ENCODE results near the gene SNX21.
"Not testable (repeated sequence)": the region's sequence is repeated elsewhere in the genome, so short reads cannot be mapped to it uniquely, and the experiment has no call there.

The SNX21 gene, protein sequence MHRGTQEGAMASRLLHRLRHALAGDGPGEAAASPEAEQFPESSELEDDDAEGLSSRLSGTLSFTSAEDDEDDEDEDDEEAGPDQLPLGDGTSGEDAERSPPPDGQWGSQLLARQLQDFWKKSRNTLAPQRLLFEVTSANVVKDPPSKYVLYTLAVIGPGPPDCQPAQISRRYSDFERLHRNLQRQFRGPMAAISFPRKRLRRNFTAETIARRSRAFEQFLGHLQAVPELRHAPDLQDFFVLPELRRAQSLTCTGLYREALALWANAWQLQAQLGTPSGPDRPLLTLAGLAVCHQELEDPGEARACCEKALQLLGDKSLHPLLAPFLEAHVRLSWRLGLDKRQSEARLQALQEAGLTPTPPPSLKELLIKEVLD

DNA sequence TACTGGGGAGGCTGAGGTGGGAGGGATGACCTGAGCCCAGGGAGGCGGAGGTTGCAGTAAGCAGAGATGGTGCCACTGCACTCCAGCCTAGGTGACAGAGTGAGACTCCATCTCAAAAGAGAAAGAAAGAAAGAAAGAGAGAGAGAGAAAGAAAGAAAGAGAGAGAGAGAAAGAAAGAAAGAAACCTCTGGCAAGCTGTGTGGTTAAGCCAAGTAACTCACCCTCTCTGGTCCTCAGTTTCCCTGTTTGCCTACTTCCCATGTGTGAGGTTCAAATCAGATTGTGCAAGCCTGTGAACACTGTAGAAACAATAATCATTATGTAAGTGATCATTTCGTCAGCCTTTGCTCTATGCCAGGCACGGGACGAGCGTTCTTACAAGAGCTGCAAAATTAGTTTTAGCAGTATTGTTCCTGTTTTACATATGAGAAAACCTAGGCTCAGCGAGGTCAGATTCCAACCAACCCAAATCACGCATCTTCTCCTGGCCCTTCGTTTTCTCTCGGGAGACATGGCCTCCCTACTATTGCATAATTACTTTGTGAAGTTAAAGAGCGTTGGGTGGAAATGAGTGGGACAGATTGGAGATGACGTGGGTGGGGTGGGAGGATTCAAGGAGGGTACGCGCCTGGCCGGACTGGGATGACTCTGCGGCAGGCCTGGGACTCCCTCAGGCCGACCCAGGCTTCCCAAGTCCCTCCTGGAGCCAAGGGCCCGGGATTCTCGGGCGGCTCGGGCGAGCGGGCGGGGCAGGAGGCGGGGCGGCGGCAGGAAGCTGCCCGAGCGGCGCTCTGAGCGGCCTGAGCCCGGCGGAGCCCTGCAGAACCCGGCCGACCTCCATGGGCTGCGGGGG, at the start of gene SNX21:
SNX21 (plus strand) TSS at position 770 of the 853 bp plus-strand sequence. CDS start 121 bp downstream, outside the sequence.
- Histone ChIP-seq H3K27me3 (peaks cover 0 to 31% (median 24%) of the 10 kb centered on the region in 11 experiments; a peak in 19 of 22 replicates), H3K4me1 (peaks cover 11 to 51% (median 16%) of the 10 kb centered on the region in 10 experiments), H3K4me3 (peak within 1 kb of the TSS; percentile 50 to 71 (median 59)), H3K9ac (peak within 1 kb of the TSS; percentile 60 to 81 (median 72)), H3K27ac (peak within 1 kb of the TSS; percentile 19 to 74 (median 57); a peak in 19 of 22 replicates), H3K36me3 (0 out of 22 replicates have a peak, but pooled peaks cover 0 to 5% (median 0%) of the 10 kb centered on the region in 11 experiments), H3K9me3 (replicated peaks in 1 of 11) (no peaks in the 10 kb centered on the region), H4K20me1 (0 out of 22 replicates have a peak, but pooled peaks cover 0 to 4% (median 0%) of the 10 kb centered on the region in 11 experiments), H3K4me2 (peak within 1 kb of the TSS; percentile 88 to 99 (median 97))
- peak in 3 of 11 experiments; percentile 33 to 67 (median 58); a peak in 4 of 22 replicates for TF ChIP-seq Cebpa-rat (IDR thresholded peaks at IDR 0.05)

DNA sequence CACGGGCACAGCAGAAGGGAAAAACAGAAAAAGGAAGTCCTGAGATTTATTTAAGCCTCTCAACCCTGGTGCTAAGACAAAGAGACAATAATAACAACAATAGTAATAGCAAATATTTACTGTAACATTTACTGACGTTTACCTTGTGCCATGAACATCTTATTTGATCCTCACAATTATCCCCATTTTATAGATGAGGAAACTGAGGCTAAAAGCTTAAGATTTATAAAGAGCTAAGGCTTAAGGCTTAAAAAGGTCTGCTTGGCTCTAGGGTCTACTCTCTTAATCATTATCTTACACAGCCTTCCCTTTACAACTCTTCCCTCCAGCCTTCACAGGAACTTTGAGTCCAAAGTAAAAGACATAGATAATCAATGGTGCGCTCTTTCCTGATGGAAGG, 45.2 kb upstream of the SNX21 start:
- H3K27ac ChIP-seq: 0 out of 22 replicates have a peak overlapping the region, but pooled peaks of 1 of the 11 experiments have one; percentile 8
- TF ChIP-seq Cebpa-rat (IDR thresholded peaks at IDR 0.05): no peak
- H3K36me3 ChIP-seq: peaks cover 0 to 2% (median 0%) of the 10 kb centered on the region in 11 experiments; a peak in 3 of 22 replicates
- H3K9me3 ChIP-seq (replicated peaks in 1 of 11): no peaks in the 10 kb centered on the region
- no peak overlapping the region; a peak in 1 of 22 replicates for H3K9ac ChIP-seq
- no peak overlapping the region for H3K4me3 ChIP-seq
- H3K4me1 ChIP-seq: peaks cover 23 to 52% (median 26%) of the 10 kb centered on the region in 10 experiments
- H3K4me2 ChIP-seq: peak overlapping the region in 2 of 11 experiments; percentile 61 to 80; a peak in 3 of 22 replicates
- no peaks in the 10 kb centered on the region for H3K27me3 ChIP-seq
- no peaks in the 10 kb centered on the region; a peak in 1 of 22 replicates for H4K20me1 ChIP-seq

DNA sequence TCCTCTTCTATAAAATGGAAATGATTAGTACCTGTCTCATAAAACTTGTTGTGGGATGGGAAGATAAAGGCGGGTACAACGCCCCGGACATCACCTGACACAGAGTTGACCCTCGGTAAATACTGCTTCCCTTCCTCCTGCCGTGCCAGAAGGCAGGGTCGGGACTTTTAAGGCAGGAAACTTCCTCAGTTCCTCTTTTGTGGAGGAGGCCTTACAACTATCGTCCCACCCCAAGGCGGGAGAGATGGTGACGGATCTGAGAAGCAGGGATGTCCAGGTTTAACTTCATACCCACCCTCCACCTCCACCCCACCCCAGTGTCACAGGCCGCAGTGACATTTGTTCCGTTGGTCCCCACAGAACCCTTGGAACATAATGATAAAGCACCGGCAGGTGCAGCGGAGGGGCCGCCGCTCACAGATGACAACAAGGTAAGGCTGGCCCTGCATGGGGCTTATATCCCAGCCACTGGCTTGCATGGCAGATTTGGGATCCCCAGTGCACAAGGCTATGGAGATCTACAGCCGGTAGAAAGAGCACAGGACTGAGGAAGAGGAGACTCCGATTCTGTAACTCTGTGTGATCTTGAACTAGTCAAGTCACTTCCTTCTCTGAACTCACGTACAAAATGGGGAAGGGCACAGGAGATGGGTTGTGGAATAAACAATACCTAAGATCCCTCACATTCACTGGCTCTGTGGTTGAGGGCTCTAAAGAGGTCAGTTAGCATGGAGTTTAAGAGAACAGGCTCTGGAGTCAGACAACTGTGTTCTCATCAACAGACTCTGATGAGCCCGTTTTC, 41.1 kb upstream of the SNX21 start:
- Histone ChIP-seq H3K27me3 (no peaks in the 10 kb centered on the region), H3K9ac (peak overlapping the region; percentile 89 to 98 (median 95)), H3K4me1 (peaks cover 11 to 36% (median 12%) of the 10 kb centered on the region in 10 experiments), H3K27ac (peak overlapping the region; percentile 86 to 98 (median 93)), H4K20me1 (peaks cover 0 to 5% (median 0%) of the 10 kb centered on the region in 11 experiments; a peak in 2 of 22 replicates), H3K9me3 (replicated peaks in 1 of 11) (no peaks in the 10 kb centered on the region), H3K4me3 (peak overlapping the region; percentile 87 to 99 (median 96)), H3K36me3 (peaks cover 34 to 40% (median 36%) of the 10 kb centered on the region in 11 experiments), H3K4me2 (peak overlapping the region; percentile 85 to 98 (median 95))
- no peak for TF ChIP-seq Cebpa-rat (IDR thresholded peaks at IDR 0.05)

DNA sequence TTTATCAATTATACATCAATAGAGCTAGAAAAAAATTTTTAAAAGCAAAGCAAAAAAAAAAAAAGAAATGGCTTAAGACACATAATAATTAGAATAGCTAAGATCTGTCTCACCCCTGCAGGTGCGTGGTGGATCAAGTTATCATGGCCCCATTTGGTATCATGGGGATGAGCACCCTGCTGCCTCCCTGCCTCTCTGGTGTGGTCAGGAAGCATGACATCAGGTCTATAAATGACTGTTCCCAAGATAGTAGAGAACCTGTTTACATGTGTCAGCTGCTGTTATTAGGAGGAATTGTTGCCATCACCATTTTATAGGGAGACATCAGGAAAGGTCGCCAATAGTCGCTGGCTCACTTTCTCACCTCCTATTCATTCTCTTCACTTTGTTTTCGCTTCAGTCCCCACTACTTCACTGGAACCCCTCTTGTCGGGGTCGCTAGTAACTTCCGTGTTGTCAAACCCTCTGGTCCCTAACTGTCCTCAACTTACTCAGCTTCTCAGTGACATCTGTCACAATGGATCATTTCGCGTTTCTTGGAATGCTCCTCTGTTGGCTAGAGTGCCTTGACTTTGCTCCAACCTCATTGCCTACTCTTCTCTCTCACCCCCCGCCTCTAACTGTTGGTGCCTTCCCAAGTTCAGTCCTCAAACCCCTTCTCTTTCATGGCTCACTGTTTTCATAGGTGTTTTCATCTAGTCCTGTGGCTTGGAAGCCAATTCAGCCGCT, 37.1 kb upstream of the SNX21 start:
- H3K4me2 ChIP-seq: no peak overlapping the region
- TF ChIP-seq Cebpa-rat (IDR thresholded peaks at IDR 0.05): no peak
- no peak overlapping the region for H3K9ac ChIP-seq
- H3K27ac ChIP-seq: no peak overlapping the region
- H3K4me1 ChIP-seq: peaks cover 11 to 23% (median 12%) of the 10 kb centered on the region in 10 experiments
- H3K9me3 ChIP-seq (replicated peaks in 1 of 11): no peaks in the 10 kb centered on the region
- no peak overlapping the region for H3K4me3 ChIP-seq
- H4K20me1 ChIP-seq: peaks cover 0 to 14% (median 0%) of the 10 kb centered on the region in 11 experiments; a peak in 6 of 22 replicates
- H3K27me3 ChIP-seq: no peaks in the 10 kb centered on the region
- H3K36me3 ChIP-seq: peaks cover 42 to 55% (median 44%) of the 10 kb centered on the region in 11 experiments

DNA sequence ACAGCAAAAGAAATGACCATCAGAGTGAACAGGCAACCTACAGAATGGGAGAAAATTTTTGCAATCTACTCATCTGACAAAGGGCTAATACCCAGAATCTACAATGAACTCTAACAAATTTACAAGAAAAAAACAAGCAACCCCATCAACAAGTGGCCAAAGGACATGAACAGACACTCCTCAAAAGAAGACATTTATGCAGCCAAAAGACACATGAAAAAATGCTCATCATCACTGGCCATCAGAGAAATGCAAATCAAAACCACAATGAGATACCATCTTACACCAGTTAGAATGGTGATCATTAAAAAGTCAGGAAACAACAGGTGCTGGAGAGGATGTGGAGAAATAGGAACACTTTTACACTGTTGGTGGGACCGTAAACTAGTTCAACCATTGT, 36.1 kb upstream of the SNX21 start:
- Histone ChIP-seq H4K20me1 (peaks cover 0 to 15% (median 0%) of the 10 kb centered on the region in 11 experiments; a peak in 6 of 22 replicates), H3K36me3 (peaks cover 52 to 65% (median 55%) of the 10 kb centered on the region in 11 experiments)
- not testable (repeated sequence) for H3K4me3 ChIP-seq

DNA sequence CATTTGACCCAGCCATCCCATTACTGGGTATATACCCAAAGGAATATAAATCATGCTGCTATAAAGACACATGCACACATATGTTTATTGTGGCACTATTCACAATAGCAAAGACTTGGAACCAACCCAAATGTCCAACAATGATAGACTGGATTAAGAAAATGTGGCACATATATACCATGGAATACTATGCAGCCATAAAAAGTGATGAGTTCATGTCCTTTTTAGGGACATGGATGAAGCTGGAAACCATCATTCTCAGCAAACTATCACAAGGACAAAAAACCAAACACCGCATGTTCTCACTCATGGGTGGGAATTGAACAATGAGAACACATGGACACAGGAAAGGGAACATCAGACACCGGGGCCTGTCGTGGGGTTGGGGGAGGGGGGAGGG, 35.6 kb upstream of the SNX21 start:
- Histone ChIP-seq H3K36me3 (peaks cover 56 to 69% (median 59%) of the 10 kb centered on the region in 11 experiments), H4K20me1 (peaks cover 0 to 15% (median 0%) of the 10 kb centered on the region in 11 experiments; a peak in 6 of 22 replicates), H3K4me1 (peaks cover 3 to 17% (median 7%) of the 10 kb centered on the region in 10 experiments)
- H3K4me3 ChIP-seq; H3K9ac ChIP-seq; H3K27me3 ChIP-seq; H3K4me2 ChIP-seq; H3K27ac ChIP-seq; H3K9me3 ChIP-seq (replicated peaks in 1 of 11): not testable (repeated sequence)

More for the DNA sequence above, 36.1 kb upstream of the SNX21 start:
- peaks cover 7 to 22% (median 11%) of the 10 kb centered on the region in 10 experiments for H3K4me1 ChIP-seq
- not testable (repeated sequence) for H3K9me3 ChIP-seq (replicated peaks in 1 of 11); H3K4me2 ChIP-seq; H3K27ac ChIP-seq; H3K9ac ChIP-seq; H3K27me3 ChIP-seq

DNA sequence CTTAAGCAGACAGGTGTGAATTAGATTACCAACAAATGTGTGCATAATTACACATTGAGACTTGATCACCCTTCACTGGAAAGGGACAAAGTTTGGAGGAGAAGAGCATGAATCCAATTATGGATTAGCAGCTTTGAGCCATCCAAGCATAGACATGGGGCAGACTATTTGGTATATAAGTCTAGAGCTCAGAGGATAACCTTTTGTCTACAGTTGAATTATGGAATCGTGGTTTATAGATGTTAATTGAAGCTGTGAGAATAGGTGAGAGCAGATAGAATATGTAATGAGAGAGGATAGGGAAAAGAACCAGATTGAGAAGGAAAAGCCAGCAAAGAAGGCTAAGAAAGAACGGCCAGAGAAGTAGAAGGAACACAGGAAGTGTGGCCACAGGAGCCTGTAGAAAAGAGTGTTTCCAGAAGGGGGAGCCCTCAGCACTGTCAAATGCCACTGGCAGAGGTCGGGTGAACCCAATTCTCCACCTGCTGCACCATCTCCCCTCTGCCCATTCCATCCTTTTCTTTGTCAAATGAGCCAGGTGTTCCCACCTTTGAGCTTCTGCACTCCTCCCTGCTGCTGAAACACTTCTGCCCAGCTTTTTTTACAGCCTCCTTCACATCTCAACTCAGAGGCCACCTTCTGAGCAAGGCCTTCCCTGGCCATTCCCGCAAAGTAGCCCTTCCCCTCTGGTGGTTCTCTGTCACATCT, 34.5 kb upstream of the SNX21 start:
- Histone ChIP-seq H3K9me3 (replicated peaks in 1 of 11) (no peaks in the 10 kb centered on the region), H3K4me1 (peaks cover 0 to 6% (median 0%) of the 10 kb centered on the region in 10 experiments; a peak in 4 of 20 replicates), H3K4me3 (no peak overlapping the region), H3K9ac (no peak overlapping the region; a peak in 1 of 22 replicates), H3K4me2 (no peak overlapping the region), H3K36me3 (peaks cover 62 to 71% (median 63%) of the 10 kb centered on the region in 11 experiments), H3K27ac (no peak overlapping the region), H3K27me3 (no peaks in the 10 kb centered on the region), H4K20me1 (peaks cover 0 to 15% (median 0%) of the 10 kb centered on the region in 11 experiments; a peak in 6 of 22 replicates)
- no peak for TF ChIP-seq Cebpa-rat (IDR thresholded peaks at IDR 0.05)
